Neural progenitor cell (in vitro differentiated cells): ENCODE results near the gene YTHDC2.

Source experiments
- CTCF ChIP-seq: fragments of 200-600 bp; sonication (generic); IDR thresholded peaks from 2 replicates; pipeline ENCODE4 v1.5.1; 2017; ENCODE audit warnings: antibody characterized with exemption, mild to moderate bottlenecking
- EZH2 ChIP-seq: fragments of 200-600 bp; sonication (generic); IDR thresholded peaks from 2 replicates; pipeline ENCODE4 v1.6.1; 2017; ENCODE audit warnings: antibody characterized with exemption, mild to moderate bottlenecking, moderate library complexity

- TF ChIP-seq CTCF (no peak), EZH2 (no peak)
Measured at GRCh38 chr5:113478691-113479090, 34.8 kb upstream of the YTHDC2 start.
